GM12878 (cell line): ENCODE measurements around the gene FBRSL1. TPM values are rescaled to one million over a fixed set of nuclear protein-coding genes. Genes with fewer than 3 reads are reported as not detected.

Experiments
- ATAC-seq: fragments of 200-7000 bp; cut with Tn5 transposase; 3 replicates; pipeline ENCODE4 v1.9.1; 2020; ENCODE audit warnings: mild to moderate bottlenecking, moderate library complexity
- BruUV-seq: library from RNA; stranded (reverse); fragments of 400-500 nt; replicated peaks from 2 replicates; lab custom pipeline; 2021; lab: Mats Ljungman, UMichigan
- CTCF ChIA-PET: fragments of 300-600 bp; sonication (Branson Sonifier 250); formaldehyde crosslinking; extraction: SDS; loops from one replicate; lab custom pipeline; 2021; ENCODE audit warnings: inconsistent platforms; lab: Yijun Ruan, JAX
- POLR2A ChIA-PET: fragments of 350-600 bp; formaldehyde crosslinking; extraction: SDS; loops from one replicate; lab custom pipeline; 2021; ENCODE audit warnings: inconsistent platforms; lab: Charles Lee
- RAD21 ChIA-PET: fragments of 300-600 bp; sonication (Branson Sonifier 250); formaldehyde crosslinking; loops from one replicate; lab custom pipeline; 2023; ENCODE audit warnings: antibody characterized with exemption; ENCODE audit not compliant: unreplicated experiment; lab: Charles Lee
- SMC1A ChIA-PET: fragments of 300-600 bp; sonication (Branson Sonifier 250); formaldehyde crosslinking; loops from one replicate; lab custom pipeline; 2023; ENCODE audit not compliant: unreplicated experiment, uncharacterized antibody; lab: Charles Lee
- DNase-seq: peaks from one replicate; pipeline ENCODE4 v3.0.0-alpha.2; 2011; ENCODE audit warnings: low read depth, low spot score
- FAIRE-seq: peaks from 3 replicates; lab custom pipeline; 2011; peaks lifted over from hg19 to GRCh38; lab: Jason Lieb, UNC
- H2AFZ ChIP-seq: 2 replicates; pipeline ENCODE4 v1.6.0; 2011; ENCODE audit warnings: low read depth, low read length, control low read depth; ENCODE audit not compliant: control insufficient read depth
- H3K27ac ChIP-seq: 2 replicates; pipeline ENCODE4 v1.5.1; 2011; ENCODE audit warnings: control low read depth; ENCODE audit not compliant: control insufficient read depth, insufficient read depth
- H3K27me3 ChIP-seq, 2 experiments: replicated peaks in 1 of 2; 2 replicates each; pipeline versions ENCODE4 v1.6.0 to v1.6.1; 2011; ENCODE audit warnings: low read length in 1 of 2; ENCODE audit not compliant: control insufficient read depth in 2 of 2, insufficient read depth in 2 of 2
- H3K36me3 ChIP-seq, 2 experiments: 2 replicates each; pipeline ENCODE4 v1.5.1; 2011; ENCODE audit warnings: low read length in 1 of 2; ENCODE audit not compliant: control insufficient read depth in 2 of 2, insufficient read depth in 2 of 2
- H3K4me1 ChIP-seq: 2 replicates; pipeline ENCODE4 v1.6.1; 2011; ENCODE audit warnings: mild to moderate bottlenecking, low read length, moderate library complexity, mixed read lengths; ENCODE audit not compliant: control insufficient read depth, insufficient read depth
- H3K4me2 ChIP-seq: 2 replicates; pipeline ENCODE4 v1.6.0; 2011; ENCODE audit warnings: control low read depth; ENCODE audit not compliant: control insufficient read depth, insufficient read depth
- H3K4me3 ChIP-seq: fragments of 200-600 bp; sonication (generic); 2 replicates; pipeline ENCODE4 v1.5.1; 2016
- H3K79me2 ChIP-seq: 2 replicates; pipeline ENCODE4 v1.6.0; 2011; ENCODE audit warnings: low read length; ENCODE audit not compliant: control insufficient read depth, insufficient read depth
- H3K9ac ChIP-seq: 2 replicates; pipeline ENCODE4 v1.8.0; 2011; ENCODE audit warnings: low read length, control low read depth, mixed read lengths; ENCODE audit not compliant: control insufficient read depth, insufficient read depth
- H3K9me3 ChIP-seq: replicated peaks from 3 replicates; pipeline ENCODE4 v1.5.1; 2011; ENCODE audit warnings: mild to moderate bottlenecking, low read length; ENCODE audit not compliant: control insufficient read depth, insufficient read depth
- H4K20me1 ChIP-seq: 2 replicates; pipeline ENCODE4 v1.6.0; 2011; ENCODE audit not compliant: control insufficient read depth, insufficient read depth
- BMI1 ChIP-seq: fragments of 450-650 bp; IDR thresholded peaks from 2 replicates; pipeline ENCODE4 v1.6.1; 2016; ENCODE audit warnings: mild to moderate bottlenecking, moderate library complexity, borderline replicate concordance
- BRCA1 ChIP-seq: IDR thresholded peaks from 2 replicates; pipeline ENCODE4 v1.6.1; 2011; ENCODE audit warnings: low read depth, low read length, improper control_type of control experiment
- CBFB ChIP-seq: IDR thresholded peaks from 2 replicates; pipeline ENCODE4 v1.6.1; 2016; ENCODE audit warnings: antibody characterized with exemption, low read depth
- GABPA ChIP-seq: IDR thresholded peaks from 2 replicates; pipeline ENCODE4 v1.6.1; 2014; ENCODE audit warnings: antibody characterized with exemption, low read depth, mild to moderate bottlenecking, inconsistent platforms
- NBN ChIP-seq: fragments of 450-650 bp; IDR thresholded peaks from 2 replicates; pipeline ENCODE4 v1.6.1; 2016
- NFXL1 ChIP-seq: fragments of 450-650 bp; IDR thresholded peaks from 2 replicates; pipeline ENCODE4 v1.6.1; 2017; ENCODE audit warnings: antibody characterized with exemption, mild to moderate bottlenecking, borderline replicate concordance
- NR2F1 ChIP-seq: fragments of 450-650 bp; conservative IDR thresholded peaks from 2 replicates; pipeline ENCODE4 v1.6.1; 2017; ENCODE audit warnings: mild to moderate bottlenecking
- RCOR1 ChIP-seq: conservative IDR thresholded peaks from 2 replicates; pipeline ENCODE4 v1.6.1; 2012; ENCODE audit warnings: low read depth, low read length, improper control_type of control experiment
- WGBS: methylation state at CpG from one replicate; pipeline ENCODE4 v1.1.6; 2016; ENCODE audit warnings: low lambda C conversion rate; ENCODE audit not compliant: insufficient replicate concordance, insufficient coverage; ENCODE audit errors: missing lambda C conversion rate; 5-methylcytosine and 5-hydroxymethylcytosine counted together
- in situ Hi-C: fragments of 300-500 bp; cut with MboI; formaldehyde crosslinking; loops from 9 replicates; pipeline ENCODE4 v1.14.3; 2018; ENCODE audit warnings: mixed read lengths
- intact Hi-C: fragments of 100-400 bp; cut with micrococcal nuclease; formaldehyde crosslinking; loops from one replicate; pipeline ENCODE4 v1.14.2; 2022; ENCODE audit not compliant: unreplicated experiment
- polyA plus RNA-seq, 11 experiments: library from polyadenylated mRNA; depleted of rRNA in 4 of 11; unstranded in 6 of 11; stranded (reverse) in 5 of 11; fragments of >200 nt; fragmentation: Nextera tagmentation in 4 of 11; fragmentation: Illumina TruSeq in 1 of 11; extraction: Ambion mirVana in 4 of 11; extraction: Trizol in 1 of 11; gene quantifications; 1 replicate in 1 of 11; 2 replicates in 10 of 11; pipeline versions ENCODE4 v1.2.1 to v1.2.3, GENCODE V29; 2011 to 2016; ENCODE audit warnings: inconsistent platforms in 2 of 11, missing spikeins in 2 of 11, low read depth in 1 of 11
- total RNA-seq, 4 experiments: library from RNA; depleted of rRNA in 3 of 4; stranded (reverse); fragments of >200 nt in 3 of 4; fragmentation: Illumina TruSeq in 1 of 4; extraction: Trizol in 1 of 4; gene quantifications; 2 replicates each; pipeline versions ENCODE4 v1.2.1 to v1.2.3, GENCODE V29; 2013 to 2021
- TF ChIP-seq, protein P1 (sequence below): fragments of 450-650 bp; IDR thresholded peaks from 2 replicates; pipeline ENCODE4 v1.6.1; 2018; ENCODE audit warnings: mild to moderate bottlenecking, low read depth, moderate library complexity; ENCODE audit not compliant: partially characterized antibody
- TF ChIP-seq, protein P2 (sequence below): fragments of 450-650 bp; formaldehyde crosslinking; IDR thresholded peaks from 2 replicates; pipeline ENCODE4 v1.4.0; 2022; ENCODE audit warnings: mild to moderate bottlenecking, moderate library complexity
- TF ChIP-seq, protein P3 (sequence below): IDR thresholded peaks from 2 replicates; pipeline ENCODE4 v1.6.1; 2011; ENCODE audit warnings: borderline replicate concordance, low read depth, mild to moderate bottlenecking, moderate library complexity, mixed read lengths, low read length; ENCODE audit not compliant: insufficient read depth; ENCODE audit errors: extremely low read length

FBRSL1 gene
- total and polyA plus RNA-seq, 10 of the 15 experiments (the other 5 are each of a cell fraction or from before 2014, with no cell fraction given) = 0.19 to 55.1 (median 4.1) TPM

DNA sequence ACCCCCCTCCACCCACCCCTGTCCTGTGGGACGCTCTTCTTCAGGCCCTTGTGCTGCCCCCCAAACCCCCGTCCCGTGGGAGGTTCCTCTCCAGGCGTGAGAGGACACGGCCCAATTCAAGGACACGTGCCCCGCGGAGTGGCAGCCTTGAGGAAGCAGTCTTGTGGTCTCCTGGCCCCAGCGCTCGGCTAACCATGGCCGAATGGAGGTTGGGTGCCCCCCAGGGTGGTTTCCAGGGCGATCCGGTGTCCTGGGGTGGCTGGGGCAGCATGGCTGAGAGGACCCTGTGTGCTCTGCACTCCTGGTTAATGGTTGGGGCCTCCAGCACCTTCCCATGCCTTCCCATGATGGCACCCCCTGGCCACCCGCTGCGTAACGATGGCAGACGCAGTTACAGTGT is 66.8 kb downstream of the FBRSL1 start:
- RAD21 ChIA-PET = no interaction called here
- no peak for DNase-seq
- Histone ChIP-seq H3K27ac (no peak overlapping the region), H3K27me3 (no peaks in the 10 kb centered on the region; a peak in 1 of 4 replicates), H3K4me2 (no peak overlapping the region), H3K4me3 (no peak overlapping the region), H3K9me3 (no peaks in the 10 kb centered on the region), H3K36me3 (no peaks in the 10 kb centered on the region), H3K9ac (no peak overlapping the region), H2AFZ (no peak overlapping the region), H3K4me1 (peaks cover 6% of the 10 kb centered on the region; the same call in 1 of the 2 replicates), H3K79me2 (no peaks in the 10 kb centered on the region), H4K20me1 (no peaks in the 10 kb centered on the region)
- SMC1A ChIA-PET = no interaction called here
- no peak for FAIRE-seq
- no peak for ATAC-seq
- POLR2A ChIA-PET = no interaction called here
- intact Hi-C loops (no loop called here), in situ Hi-C loops (loop anchor here (5.0 kb wide), 1 partner anchor 140 kb away; no protein-coding TSS in a partner anchor)
- no TSS peak for BruUV-seq
- 45% methylated on average over 15 of the region's 17 CpGs for WGBS
- TF ChIP-seq, protein P1, sequence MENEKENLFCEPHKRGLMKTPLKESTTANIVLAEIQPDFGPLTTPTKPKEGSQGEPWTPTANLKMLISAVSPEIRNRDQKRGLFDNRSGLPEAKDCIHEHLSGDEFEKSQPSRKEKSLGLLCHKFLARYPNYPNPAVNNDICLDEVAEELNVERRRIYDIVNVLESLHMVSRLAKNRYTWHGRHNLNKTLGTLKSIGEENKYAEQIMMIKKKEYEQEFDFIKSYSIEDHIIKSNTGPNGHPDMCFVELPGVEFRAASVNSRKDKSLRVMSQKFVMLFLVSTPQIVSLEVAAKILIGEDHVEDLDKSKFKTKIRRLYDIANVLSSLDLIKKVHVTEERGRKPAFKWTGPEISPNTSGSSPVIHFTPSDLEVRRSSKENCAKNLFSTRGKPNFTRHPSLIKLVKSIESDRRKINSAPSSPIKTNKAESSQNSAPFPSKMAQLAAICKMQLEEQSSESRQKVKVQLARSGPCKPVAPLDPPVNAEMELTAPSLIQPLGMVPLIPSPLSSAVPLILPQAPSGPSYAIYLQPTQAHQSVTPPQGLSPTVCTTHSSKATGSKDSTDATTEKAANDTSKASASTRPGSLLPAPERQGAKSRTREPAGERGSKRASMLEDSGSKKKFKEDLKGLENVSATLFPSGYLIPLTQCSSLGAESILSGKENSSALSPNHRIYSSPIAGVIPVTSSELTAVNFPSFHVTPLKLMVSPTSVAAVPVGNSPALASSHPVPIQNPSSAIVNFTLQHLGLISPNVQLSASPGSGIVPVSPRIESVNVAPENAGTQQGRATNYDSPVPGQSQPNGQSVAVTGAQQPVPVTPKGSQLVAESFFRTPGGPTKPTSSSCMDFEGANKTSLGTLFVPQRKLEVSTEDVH = no peak
- TF ChIP-seq NFXL1 = no peak
- no peak for TF ChIP-seq BMI1
- TF ChIP-seq, protein P2, sequence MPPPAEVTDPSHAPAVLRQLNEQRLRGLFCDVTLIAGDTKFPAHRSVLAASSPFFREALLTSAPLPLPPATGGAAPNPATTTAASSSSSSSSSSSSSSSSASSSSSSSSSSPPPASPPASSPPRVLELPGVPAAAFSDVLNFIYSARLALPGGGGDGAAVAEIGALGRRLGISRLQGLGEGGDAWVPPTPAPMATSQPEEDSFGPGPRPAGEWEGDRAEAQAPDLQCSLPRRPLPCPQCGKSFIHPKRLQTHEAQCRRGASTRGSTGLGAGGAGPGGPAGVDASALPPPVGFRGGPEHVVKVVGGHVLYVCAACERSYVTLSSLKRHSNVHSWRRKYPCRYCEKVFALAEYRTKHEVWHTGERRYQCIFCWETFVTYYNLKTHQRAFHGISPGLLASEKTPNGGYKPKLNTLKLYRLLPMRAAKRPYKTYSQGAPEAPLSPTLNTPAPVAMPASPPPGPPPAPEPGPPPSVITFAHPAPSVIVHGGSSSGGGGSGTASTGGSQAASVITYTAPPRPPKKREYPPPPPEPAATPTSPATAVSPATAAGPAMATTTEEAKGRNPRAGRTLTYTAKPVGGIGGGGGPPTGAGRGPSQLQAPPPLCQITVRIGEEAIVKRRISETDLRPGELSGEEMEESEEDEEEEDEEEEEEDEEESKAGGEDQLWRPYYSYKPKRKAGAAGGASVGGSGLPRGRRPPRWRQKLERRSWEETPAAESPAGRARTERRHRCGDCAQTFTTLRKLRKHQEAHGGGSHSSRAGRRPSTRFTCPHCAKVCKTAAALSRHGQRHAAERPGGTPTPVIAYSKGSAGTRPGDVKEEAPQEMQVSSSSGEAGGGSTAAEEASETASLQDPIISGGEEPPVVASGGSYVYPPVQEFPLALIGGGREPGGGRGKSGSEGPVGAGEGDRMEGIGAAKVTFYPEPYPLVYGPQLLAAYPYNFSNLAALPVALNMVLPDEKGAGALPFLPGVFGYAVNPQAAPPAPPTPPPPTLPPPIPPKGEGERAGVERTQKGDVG = no peak
- no peak for TF ChIP-seq NBN
- no peak for TF ChIP-seq GABPA
- TF ChIP-seq BRCA1 = no peak
- TF ChIP-seq, protein P3, sequence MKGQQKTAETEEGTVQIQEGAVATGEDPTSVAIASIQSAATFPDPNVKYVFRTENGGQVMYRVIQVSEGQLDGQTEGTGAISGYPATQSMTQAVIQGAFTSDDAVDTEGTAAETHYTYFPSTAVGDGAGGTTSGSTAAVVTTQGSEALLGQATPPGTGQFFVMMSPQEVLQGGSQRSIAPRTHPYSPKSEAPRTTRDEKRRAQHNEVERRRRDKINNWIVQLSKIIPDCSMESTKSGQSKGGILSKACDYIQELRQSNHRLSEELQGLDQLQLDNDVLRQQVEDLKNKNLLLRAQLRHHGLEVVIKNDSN = no peak
- TF ChIP-seq CBFB = no peak
- no peak for TF ChIP-seq NR2F1
- TF ChIP-seq RCOR1 = no peak
- CTCF ChIA-PET = interaction anchor here (1.6 kb wide), 1 partner anchor 142 kb away, joined by 5 read pairs; no protein-coding TSS in a partner anchor
